HepG2 (cell line): ENCODE measurements around the gene SMC1B. TPM values are rescaled to one million over a fixed set of nuclear protein-coding genes. Genes with fewer than 3 reads are reported as not detected.
A peak's percentile ranks its signal among the peaks of the same experiment; 100 is the strongest.

ENCODE experiments used
- ATAC-seq: fragments of 200-7000 bp; cut with Tn5 transposase; 3 replicates; pipeline ENCODE4 v1.9.1; 2020; ENCODE audit warnings: mild to moderate bottlenecking, moderate library complexity
- BruUV-seq: library from RNA; stranded (reverse); fragments of 400-500 nt; replicated peaks from 2 replicates; lab custom pipeline; 2021; lab: Mats Ljungman, UMichigan
- CTCF ChIA-PET: fragments of 300-600 bp; formaldehyde crosslinking; extraction: SDS; loops from one replicate; lab custom pipeline; 2021; ENCODE audit warnings: low total read pairs, inconsistent platforms, low intra/inter-chr PET ratio; lab: Yijun Ruan, JAX
- POLR2A ChIA-PET: fragments of 350-600 bp; sonication (Branson Sonifier 250); formaldehyde crosslinking; loops from one replicate; lab custom pipeline; 2020; ENCODE audit warnings: antibody characterized with exemption, inconsistent platforms; lab: Yijun Ruan, JAX
- DNase-seq: peaks from one replicate; pipeline ENCODE4 v3.0.0-alpha.2; 2015; ENCODE audit warnings: low spot score
- FAIRE-seq: peaks from 3 replicates; lab custom pipeline; 2011; peaks lifted over from hg19 to GRCh38; lab: Jason Lieb, UNC
- H2AFZ ChIP-seq: one replicate; pipeline ENCODE4 v1.6.1; 2011; ENCODE audit warnings: low read length, inconsistent platforms
- H3K27ac ChIP-seq: fragments of 300-600 bp; 3 replicates; pipeline ENCODE4 v1.8.0; 2011; ENCODE audit warnings: mixed run types, mild to moderate bottlenecking, mixed read lengths, low read length, inconsistent platforms; ENCODE audit not compliant: insufficient read depth; ENCODE audit errors: extremely low read length
- H3K27me3 ChIP-seq, 2 experiments: fragments of 200-600 bp in 1 of 2; 2 replicates in 1 of 2; 3 replicates in 1 of 2; pipeline versions ENCODE4 v1.6.0 to v1.8.0; 2011; ENCODE audit warnings: low read length in 2 of 2, mild to moderate bottlenecking in 2 of 2, moderate library complexity in 2 of 2, inconsistent platforms in 1 of 2; ENCODE audit not compliant: insufficient read depth in 2 of 2, control insufficient read depth in 1 of 2
- H3K36me3 ChIP-seq, 2 experiments: fragments of 200-600 bp in 1 of 2; replicated peaks in 1 of 2; 2 replicates in 1 of 2; 3 replicates in 1 of 2; pipeline versions ENCODE4 v1.5.1 to v1.8.0; 2011; ENCODE audit warnings: low read length in 2 of 2, inconsistent platforms in 1 of 2; ENCODE audit not compliant: insufficient read depth in 2 of 2, control insufficient read depth in 1 of 2
- H3K4me1 ChIP-seq: 2 replicates; pipeline ENCODE4 v1.5.1; 2012; ENCODE audit warnings: low read length, inconsistent platforms; ENCODE audit not compliant: insufficient read depth
- H3K4me2 ChIP-seq: 2 replicates; pipeline ENCODE4 v1.6.0; 2011; ENCODE audit warnings: low read depth, low read length, inconsistent platforms
- H3K4me3 ChIP-seq, 3 experiments: fragments of 200-600 bp in 1 of 3; sonication (generic), shearing (Covaris generic) in 1 of 3; replicated peaks in 1 of 3; 2 replicates each; pipeline ENCODE4 v1.5.1; 2011 to 2016; ENCODE audit warnings: low read length in 3 of 3, inconsistent platforms in 2 of 3, low read depth in 2 of 3, mild to moderate bottlenecking in 2 of 3, control low read depth in 1 of 3, mixed read lengths in 1 of 3; ENCODE audit not compliant: insufficient read depth in 1 of 3
- H3K79me2 ChIP-seq: one replicate; pipeline ENCODE4 v1.6.1; 2011; ENCODE audit warnings: low read length, inconsistent platforms; ENCODE audit not compliant: insufficient read depth
- H3K9ac ChIP-seq: 2 replicates; pipeline ENCODE4 v1.6.0; 2011; ENCODE audit warnings: mild to moderate bottlenecking, low read depth, low read length, inconsistent platforms; ENCODE audit not compliant: insufficient read depth
- H3K9me3 ChIP-seq: 2 replicates; pipeline ENCODE4 v1.5.1; 2012; ENCODE audit warnings: mild to moderate bottlenecking, low read length
- H4K20me1 ChIP-seq: 2 replicates; pipeline ENCODE4 v1.6.0; 2011; ENCODE audit warnings: inconsistent platforms, mild to moderate bottlenecking, low read length, moderate library complexity; ENCODE audit not compliant: insufficient read depth
- ATRX ChIP-seq: sonication (generic); formaldehyde crosslinking; IDR thresholded peaks from 2 replicates; pipeline ENCODE4 v1.4.0; 2020; ENCODE audit warnings: missing genetic modification reagents, borderline replicate concordance
- CENPT ChIP-seq: sonication (generic); formaldehyde crosslinking; IDR thresholded peaks from 2 replicates; pipeline ENCODE4 v1.8.0; 2022; ENCODE audit warnings: low read depth, mild to moderate bottlenecking, moderate library complexity, missing genetic modification reagents
- FOXA3 ChIP-seq: IDR thresholded peaks from 2 replicates; pipeline ENCODE4 v1.6.1; 2016; ENCODE audit warnings: missing genetic modification reagents, missing compliant biosample characterization
- FOXK2 ChIP-seq: fragments of 450-650 bp; IDR thresholded peaks from 2 replicates; pipeline ENCODE4 v1.6.1; 2016
- HNF4G ChIP-seq, 2 experiments: sonication (generic) in 1 of 2; formaldehyde crosslinking in 1 of 2; IDR thresholded peaks; 2 replicates each; pipeline versions ENCODE4 v1.4.0 to v1.6.1; 2011 to 2020; ENCODE audit warnings: borderline replicate concordance in 2 of 2, low read depth in 2 of 2, mild to moderate bottlenecking in 2 of 2, low read length in 1 of 2, missing genetic modification reagents in 1 of 2, moderate library complexity in 1 of 2
- JARID2 ChIP-seq: sonication (generic); formaldehyde crosslinking; IDR thresholded peaks from 2 replicates; pipeline ENCODE4 v1.8.1; 2023; ENCODE audit warnings: missing genetic modification reagents, inconsistent platforms; ENCODE audit not compliant: insufficient replicate concordance
- MIER2 ChIP-seq: IDR thresholded peaks from 2 replicates; pipeline ENCODE4 v1.6.1; 2016; ENCODE audit warnings: missing biosample characterization, missing genetic modification reagents
- RXRB ChIP-seq: IDR thresholded peaks from 2 replicates; pipeline ENCODE4 v1.6.1; 2016; ENCODE audit warnings: borderline replicate concordance, missing genetic modification reagents, missing compliant biosample characterization
- SMC3 ChIP-seq: IDR thresholded peaks from 2 replicates; pipeline ENCODE4 v1.6.1; 2011; ENCODE audit warnings: low read length, improper control_type of control experiment
- SNAPC2 ChIP-seq: sonication (generic); formaldehyde crosslinking; IDR thresholded peaks from 2 replicates; pipeline ENCODE4 v1.8.1; 2022; ENCODE audit warnings: mild to moderate bottlenecking, missing genetic modification reagents
- SOX13 ChIP-seq, 3 experiments: fragments of 450-650 bp in 1 of 3; sonication (generic) in 1 of 3; formaldehyde crosslinking in 1 of 3; IDR thresholded peaks in 2 of 3; conservative IDR thresholded peaks in 1 of 3; 2 replicates each; pipeline versions ENCODE4 v1.5.0 to v1.6.1; 2016 to 2020; ENCODE audit warnings: antibody characterized with exemption in 1 of 3, mild to moderate bottlenecking in 1 of 3, missing compliant biosample characterization in 1 of 3, missing genetic modification reagents in 1 of 3, moderate library complexity in 1 of 3
- TBX2 ChIP-seq: sonication (generic); formaldehyde crosslinking; IDR thresholded peaks from 2 replicates; pipeline ENCODE4 v1.5.0; 2020; ENCODE audit warnings: missing genetic modification reagents, mild to moderate bottlenecking, borderline replicate concordance
- XBP1 ChIP-seq: sonication (generic); formaldehyde crosslinking; IDR thresholded peaks from 2 replicates; pipeline ENCODE4 v1.5.0; 2020; ENCODE audit warnings: missing genetic modification reagents
- XRCC5 ChIP-seq: fragments of 200-400 bp; formaldehyde crosslinking; optimal IDR thresholded peaks from 2 replicates; pipeline ENCODE3; 2017; ENCODE audit warnings: mild to moderate bottlenecking, low read length
- ZBTB20 ChIP-seq: sonication (generic); formaldehyde crosslinking; IDR thresholded peaks from 2 replicates; pipeline ENCODE4 v1.8.1; 2023; ENCODE audit warnings: missing genetic modification reagents, low read depth, mild to moderate bottlenecking, borderline replicate concordance
- ZNF17 ChIP-seq: sonication (generic); formaldehyde crosslinking; IDR thresholded peaks from 2 replicates; pipeline ENCODE4 v1.5.0; 2020; ENCODE audit warnings: mild to moderate bottlenecking, missing genetic modification reagents
- ZNF451 ChIP-seq: sonication (generic); formaldehyde crosslinking; IDR thresholded peaks from 2 replicates; pipeline ENCODE4 v1.5.0; 2020; ENCODE audit warnings: mild to moderate bottlenecking, missing genetic modification reagents
- WGBS: methylation state at CpG from one replicate; pipeline ENCODE4 v1.1.6; 2017; ENCODE audit warnings: low lambda C conversion rate; 5-methylcytosine and 5-hydroxymethylcytosine counted together
- in situ Hi-C: cut with HindIII; loops from 2 replicates; pipeline ENCODE4 v1.10.0; 2017; ENCODE audit warnings: low pct_unique_long_range_greater_than_20kb; ENCODE audit not compliant: extremely low pct_ligation_motif_present
- intact Hi-C: fragments of 100-400 bp; cut with micrococcal nuclease; formaldehyde crosslinking; loops from one replicate; pipeline ENCODE4 v1.10.0; 2022; ENCODE audit not compliant: unreplicated experiment
- polyA plus RNA-seq, 8 experiments: library from polyadenylated mRNA; depleted of rRNA in 3 of 8; stranded (reverse) in 7 of 8; unstranded in 1 of 8; fragments of >200 nt; fragmentation: Illumina TruSeq in 4 of 8; extraction: Trizol in 4 of 8; gene quantifications; 2 replicates each; pipeline versions ENCODE4 v1.2.1 to v1.2.3, GENCODE V29; 2011 to 2016; ENCODE audit warnings: low read depth in 4 of 8, missing spikeins in 1 of 8, mixed read lengths in 1 of 8; ENCODE audit not compliant: insufficient read depth in 1 of 8
- total RNA-seq, 5 experiments: library from RNA; depleted of rRNA; stranded (reverse); fragments of >200 nt; fragmentation: Illumina TruSeq; extraction: Trizol; gene quantifications; 2 replicates each; pipeline ENCODE4 v1.2.3, GENCODE V29; 2016; ENCODE audit warnings: low read depth in 1 of 5
- TF ChIP-seq, protein P1 (sequence below): IDR thresholded peaks from 2 replicates; pipeline ENCODE4 v1.6.1; 2016; ENCODE audit warnings: low read depth
- TF ChIP-seq, protein P2 (sequence below): sonication (generic); formaldehyde crosslinking; IDR thresholded peaks from 2 replicates; pipeline ENCODE4 v1.4.0; 2020; ENCODE audit warnings: missing genetic modification reagents, borderline replicate concordance

The SMC1B gene
- total and polyA plus RNA-seq, 2 of the 13 experiments (the other 11 are each of a cell fraction or from before 2014, with no cell fraction given): not detected

DNA sequence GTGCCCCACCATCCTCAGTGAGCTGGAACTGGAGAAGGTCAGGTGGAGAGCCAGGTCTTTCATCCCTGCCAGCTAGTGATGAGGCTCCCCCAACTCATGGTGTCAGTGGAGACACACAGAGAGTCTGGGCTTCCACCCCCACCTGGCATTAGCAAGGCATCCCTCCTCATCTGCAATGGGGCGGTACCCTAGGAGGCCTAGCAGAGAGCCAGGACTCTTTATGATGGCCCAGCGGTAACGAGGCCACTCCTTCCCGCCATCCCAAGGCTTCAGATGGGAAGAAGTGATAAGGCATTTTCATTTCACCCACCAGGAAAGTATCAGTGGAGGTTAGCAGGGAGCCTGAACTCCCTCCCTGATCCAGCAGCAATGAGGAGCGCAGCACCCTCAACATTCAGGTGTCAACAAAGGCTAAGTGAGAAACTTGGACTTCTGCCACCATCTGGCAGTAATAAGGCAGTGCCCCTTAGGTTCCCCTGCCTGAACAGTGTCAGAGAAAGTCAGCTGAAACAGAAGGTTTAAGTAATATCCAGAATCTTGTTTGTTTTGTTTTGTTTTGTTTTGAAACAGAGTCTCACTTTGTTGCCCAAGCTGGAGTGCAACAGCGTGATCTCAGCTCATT lies 48.7 kb upstream of the SMC1B start:
- no peaks in the 10 kb centered on the region for H4K20me1 ChIP-seq
- no peak overlapping the region for H3K9ac ChIP-seq
- no peaks in the 10 kb centered on the region for H3K36me3 ChIP-seq
- FAIRE-seq (peak; percentile 88), DNase-seq (peak; percentile 58), ATAC-seq (peak; percentile 94)
- H2AFZ ChIP-seq: no peak overlapping the region
- no peaks in the 10 kb centered on the region for H3K9me3 ChIP-seq
- H3K4me3 ChIP-seq: no peak overlapping the region
- no peak overlapping the region for H3K4me2 ChIP-seq
- H3K27me3 ChIP-seq: peaks cover 1 to 3% of the 10 kb centered on the region in 2 experiments; a peak in 2 of 5 replicates
- ChIA-PET POLR2A (interaction anchor here (1.2 kb wide), 1 partner anchor 22 kb away, joined by 3 read pairs; no protein-coding TSS in a partner anchor), CTCF (interaction anchor here (1.6 to 2.2 kb wide), 2 partner anchors 21 to 194 kb away, joined by 4 to 7 read pairs; no protein-coding TSS in a partner anchor)
- H3K79me2 ChIP-seq: no peaks in the 10 kb centered on the region
- in situ Hi-C loops: no loop called here
- peaks cover 9% of the 10 kb centered on the region; the same call in 1 of the 2 replicates for H3K4me1 ChIP-seq
- BruUV-seq: no TSS peak
- H3K27ac ChIP-seq: no peak overlapping the region
- intact Hi-C loops: no loop called here
- 0% methylated on average over 2 of the region's 6 CpGs for WGBS
- TF ChIP-seq, protein P1, sequence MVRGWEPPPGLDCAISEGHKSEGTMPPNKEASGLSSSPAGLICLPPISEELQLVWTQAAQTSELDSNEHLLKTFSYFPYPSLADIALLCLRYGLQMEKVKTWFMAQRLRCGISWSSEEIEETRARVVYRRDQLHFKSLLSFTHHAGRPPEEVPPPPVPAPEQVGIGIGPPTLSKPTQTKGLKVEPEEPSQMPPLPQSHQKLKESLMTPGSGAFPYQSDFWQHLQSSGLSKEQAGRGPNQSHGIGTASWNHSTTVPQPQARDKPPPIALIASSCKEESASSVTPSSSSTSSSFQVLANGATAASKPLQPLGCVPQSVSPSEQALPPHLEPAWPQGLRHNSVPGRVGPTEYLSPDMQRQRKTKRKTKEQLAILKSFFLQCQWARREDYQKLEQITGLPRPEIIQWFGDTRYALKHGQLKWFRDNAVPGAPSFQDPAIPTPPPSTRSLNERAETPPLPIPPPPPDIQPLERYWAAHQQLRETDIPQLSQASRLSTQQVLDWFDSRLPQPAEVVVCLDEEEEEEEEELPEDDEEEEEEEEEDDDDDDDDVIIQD: no peak
- TF ChIP-seq ZBTB20 (no peak), HNF4G (IDR thresholded peaks at IDR 0.05; ENCODE audit: borderline replicate concordance, low read depth, low read length) (no peak), HNF4G (CRISPR knock-in tag; IDR thresholded peaks at IDR 0.05; ENCODE audit: borderline replicate concordance, low read depth) (no peak), ZNF451 (CRISPR knock-in tag) (no peak), SOX13 (IDR thresholded peaks at IDR 0.05) (no peak), SOX13 (CRISPR knock-in tag; conservative IDR thresholded peaks at IDR 0.05 in 1 of 2, IDR thresholded peaks at IDR 0.05 in 1 of 2) (peak in 1 of 2 experiments; percentile 5; a peak in 1 of 4 replicates), XBP1 (CRISPR knock-in tag) (no peak), TBX2 (peak; percentile 44; the same call in 1 of the 2 replicates), RXRB (no peak), FOXA3 (peak; percentile 73), ZNF17 (no peak), SMC3 (peak; percentile 71), JARID2 (CRISPR knock-in tag) (no peak), MIER2 (CRISPR knock-in tag) (no peak), CENPT (CRISPR knock-in tag) (no peak), ATRX (no peak), SNAPC2 (CRISPR knock-in tag) (no peak), FOXK2 (0 out of 2 replicates have a peak, but pooled peaks have one; percentile 13), XRCC5 (peak; percentile 28)
- TF ChIP-seq, protein P2, sequence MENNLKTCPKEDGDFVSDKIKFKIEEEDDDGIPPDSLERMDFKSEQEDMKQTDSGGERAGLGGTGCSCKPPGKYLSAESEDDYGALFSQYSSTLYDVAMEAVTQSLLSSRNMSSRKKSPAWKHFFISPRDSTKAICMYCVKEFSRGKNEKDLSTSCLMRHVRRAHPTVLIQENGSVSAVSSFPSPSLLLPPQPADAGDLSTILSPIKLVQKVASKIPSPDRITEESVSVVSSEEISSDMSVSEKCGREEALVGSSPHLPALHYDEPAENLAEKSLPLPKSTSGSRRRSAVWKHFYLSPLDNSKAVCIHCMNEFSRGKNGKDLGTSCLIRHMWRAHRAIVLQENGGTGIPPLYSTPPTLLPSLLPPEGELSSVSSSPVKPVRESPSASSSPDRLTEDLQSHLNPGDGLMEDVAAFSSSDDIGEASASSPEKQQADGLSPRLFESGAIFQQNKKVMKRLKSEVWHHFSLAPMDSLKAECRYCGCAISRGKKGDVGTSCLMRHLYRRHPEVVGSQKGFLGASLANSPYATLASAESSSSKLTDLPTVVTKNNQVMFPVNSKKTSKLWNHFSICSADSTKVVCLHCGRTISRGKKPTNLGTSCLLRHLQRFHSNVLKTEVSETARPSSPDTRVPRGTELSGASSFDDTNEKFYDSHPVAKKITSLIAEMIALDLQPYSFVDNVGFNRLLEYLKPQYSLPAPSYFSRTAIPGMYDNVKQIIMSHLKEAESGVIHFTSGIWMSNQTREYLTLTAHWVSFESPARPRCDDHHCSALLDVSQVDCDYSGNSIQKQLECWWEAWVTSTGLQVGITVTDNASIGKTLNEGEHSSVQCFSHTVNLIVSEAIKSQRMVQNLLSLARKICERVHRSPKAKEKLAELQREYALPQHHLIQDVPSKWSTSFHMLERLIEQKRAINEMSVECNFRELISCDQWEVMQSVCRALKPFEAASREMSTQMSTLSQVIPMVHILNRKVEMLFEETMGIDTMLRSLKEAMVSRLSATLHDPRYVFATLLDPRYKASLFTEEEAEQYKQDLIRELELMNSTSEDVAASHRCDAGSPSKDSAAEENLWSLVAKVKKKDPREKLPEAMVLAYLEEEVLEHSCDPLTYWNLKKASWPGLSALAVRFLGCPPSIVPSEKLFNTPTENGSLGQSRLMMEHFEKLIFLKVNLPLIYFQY (CRISPR knock-in tag): no peak
